ENCODE measurements around the gene PHEX. TPM values are rescaled to one million over a fixed set of nuclear protein-coding genes. Genes with fewer than 3 reads are reported as not detected.

The PHEX gene
- total and polyA plus RNA-seq, 4 donors = 0.55 to 1.2 (median 0.77) TPM

DNA sequence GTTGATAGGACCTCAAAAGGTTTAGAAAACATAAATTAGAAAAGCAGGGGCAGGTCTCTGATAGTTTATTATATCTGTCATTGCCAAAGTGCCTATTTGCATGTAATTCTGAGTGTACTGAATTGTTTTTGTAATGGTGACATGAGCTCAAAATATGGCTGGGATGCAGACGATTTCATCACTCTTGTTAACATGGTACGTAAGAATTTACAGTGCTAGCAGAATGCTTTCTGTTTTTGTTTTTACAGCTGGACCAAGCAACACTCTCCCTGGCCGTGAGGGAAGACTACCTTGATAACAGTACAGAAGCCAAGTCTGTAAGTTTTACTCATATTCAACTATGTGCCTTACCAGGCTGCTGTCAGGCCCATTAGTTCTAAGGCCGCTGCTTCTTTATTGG is 58.1 kb downstream of the PHEX start:
- H3K27ac ChIP-seq (ENCODE audit: low read depth, low read length) = no peak overlapping the region
- H3K9me3 ChIP-seq (ENCODE audit: control insufficient read depth, insufficient read depth, low read length) = no peaks in the 10 kb centered on the region
- no peak for DNase-seq (ENCODE audit: low read depth in 4 of 6, low spot score in 6 of 6)
- H3K4me1 ChIP-seq (ENCODE audit: control insufficient read depth, insufficient read depth, low read length) = no peaks in the 10 kb centered on the region
- 71% methylated on average over 1 of the region's 4 CpGs for WGBS (ENCODE audit: insufficient coverage)
- H3K27me3 ChIP-seq (ENCODE audit: control insufficient read depth, insufficient read depth, low read length) = peaks cover 4% of the 10 kb centered on the region
- H3K4me3 ChIP-seq (ENCODE audit: low read depth, low read length) = no peak overlapping the region
- no peaks in the 10 kb centered on the region for H3K36me3 ChIP-seq (ENCODE audit: control insufficient read depth, insufficient read depth, low read length)

DNA sequence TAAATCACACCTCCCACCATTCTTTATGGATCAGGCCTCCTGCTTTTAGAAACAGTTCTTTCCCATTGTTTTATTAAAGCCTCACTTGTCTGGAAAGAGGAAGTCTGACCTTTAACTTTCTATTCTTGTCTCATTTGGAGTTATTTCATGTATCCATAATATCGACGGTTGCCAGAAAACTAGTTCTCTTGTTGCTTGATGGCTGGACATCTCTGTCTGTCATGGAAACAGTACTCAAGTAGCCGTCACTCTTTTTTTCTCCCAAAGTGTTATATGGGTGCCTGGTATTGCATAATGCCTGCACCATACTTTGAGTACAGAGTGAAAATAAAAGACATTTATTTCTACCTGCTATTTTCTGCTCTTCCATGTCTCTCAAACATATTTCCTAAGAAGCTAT is 61.4 kb downstream of the PHEX start:
- WGBS (ENCODE audit: insufficient coverage) = no CpG with 5 or more reads among the region's 3 CpGs
- DNase-seq (ENCODE audit: low read depth in 4 of 6, low spot score in 6 of 6) = no peak
- no peaks in the 10 kb centered on the region for H3K9me3 ChIP-seq (ENCODE audit: control insufficient read depth, insufficient read depth, low read length)
- H3K4me3 ChIP-seq (ENCODE audit: low read depth, low read length) = no peak overlapping the region
- H3K36me3 ChIP-seq (ENCODE audit: control insufficient read depth, insufficient read depth, low read length) = no peaks in the 10 kb centered on the region
- H3K4me1 ChIP-seq (ENCODE audit: control insufficient read depth, insufficient read depth, low read length) = no peaks in the 10 kb centered on the region
- H3K27ac ChIP-seq (ENCODE audit: low read depth, low read length) = no peak overlapping the region
- peaks cover 2% of the 10 kb centered on the region for H3K27me3 ChIP-seq (ENCODE audit: control insufficient read depth, insufficient read depth, low read length)

DNA sequence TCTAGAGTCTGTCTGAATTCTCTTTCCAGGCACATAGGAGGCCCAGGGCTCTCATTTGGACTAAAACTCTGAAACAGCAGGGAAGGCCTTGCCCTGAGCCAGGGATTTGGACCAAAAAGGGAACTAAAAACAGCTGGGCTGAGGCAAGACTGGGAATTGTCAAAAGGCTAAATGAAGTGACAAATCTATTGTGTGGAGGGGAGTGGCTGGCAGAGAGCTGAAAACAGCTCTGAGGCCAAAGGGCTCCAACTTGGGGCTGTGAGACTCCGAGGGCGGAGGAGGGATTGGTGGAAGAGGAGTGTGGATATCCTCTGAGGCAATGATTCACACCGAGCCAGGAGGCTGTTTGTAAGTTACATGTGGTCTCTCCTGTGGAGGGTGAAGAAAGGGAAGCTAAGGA is 63.2 kb downstream of the PHEX start:
- Histone ChIP-seq H3K9me3 (ENCODE audit: control insufficient read depth, insufficient read depth, low read length) (no peaks in the 10 kb centered on the region), H3K27me3 (ENCODE audit: control insufficient read depth, insufficient read depth, low read length) (peaks cover 2% of the 10 kb centered on the region), H3K27ac (ENCODE audit: low read depth, low read length) (no peak overlapping the region), H3K4me3 (ENCODE audit: low read depth, low read length) (no peak overlapping the region), H3K4me1 (ENCODE audit: control insufficient read depth, insufficient read depth, low read length) (no peaks in the 10 kb centered on the region), H3K36me3 (ENCODE audit: control insufficient read depth, insufficient read depth, low read length) (no peaks in the 10 kb centered on the region)
- 30% methylated on average over 2 of the region's 3 CpGs for WGBS (ENCODE audit: insufficient coverage)
- peak in 1 of 6 donors; percentile 8 for DNase-seq (ENCODE audit: low read depth in 4 of 6, low spot score in 6 of 6)

DNA sequence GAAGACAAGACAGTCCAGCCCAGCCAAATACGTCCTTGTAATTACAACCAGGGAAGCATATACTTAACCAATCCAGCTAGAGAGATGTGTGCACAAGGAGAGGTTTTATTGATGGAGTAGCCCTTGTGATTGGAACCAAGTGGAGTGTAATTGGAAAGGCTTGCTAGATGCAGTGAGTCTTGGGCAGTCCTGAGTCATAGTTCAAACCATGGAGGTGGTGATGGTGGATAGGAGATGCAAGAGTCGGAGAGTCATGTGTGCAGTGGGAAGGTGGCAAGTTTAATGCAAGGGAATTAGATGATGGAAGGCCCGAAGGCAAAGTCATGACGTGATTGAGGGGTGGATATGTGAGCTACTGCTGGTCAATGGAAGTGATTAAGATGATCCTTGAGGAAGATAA is 63.7 kb downstream of the PHEX start:
- H3K27me3 ChIP-seq (ENCODE audit: control insufficient read depth, insufficient read depth, low read length) = peaks cover 2% of the 10 kb centered on the region
- no peak overlapping the region for H3K27ac ChIP-seq (ENCODE audit: low read depth, low read length)
- no peak overlapping the region for H3K4me3 ChIP-seq (ENCODE audit: low read depth, low read length)
- no peaks in the 10 kb centered on the region for H3K36me3 ChIP-seq (ENCODE audit: control insufficient read depth, insufficient read depth, low read length)
- no peaks in the 10 kb centered on the region for H3K9me3 ChIP-seq (ENCODE audit: control insufficient read depth, insufficient read depth, low read length)
- H3K4me1 ChIP-seq (ENCODE audit: control insufficient read depth, insufficient read depth, low read length) = no peaks in the 10 kb centered on the region
- no peak for DNase-seq (ENCODE audit: low read depth in 4 of 6, low spot score in 6 of 6)
- WGBS (ENCODE audit: insufficient coverage) = 77% methylated on average over 3 of the region's 4 CpGs

DNA sequence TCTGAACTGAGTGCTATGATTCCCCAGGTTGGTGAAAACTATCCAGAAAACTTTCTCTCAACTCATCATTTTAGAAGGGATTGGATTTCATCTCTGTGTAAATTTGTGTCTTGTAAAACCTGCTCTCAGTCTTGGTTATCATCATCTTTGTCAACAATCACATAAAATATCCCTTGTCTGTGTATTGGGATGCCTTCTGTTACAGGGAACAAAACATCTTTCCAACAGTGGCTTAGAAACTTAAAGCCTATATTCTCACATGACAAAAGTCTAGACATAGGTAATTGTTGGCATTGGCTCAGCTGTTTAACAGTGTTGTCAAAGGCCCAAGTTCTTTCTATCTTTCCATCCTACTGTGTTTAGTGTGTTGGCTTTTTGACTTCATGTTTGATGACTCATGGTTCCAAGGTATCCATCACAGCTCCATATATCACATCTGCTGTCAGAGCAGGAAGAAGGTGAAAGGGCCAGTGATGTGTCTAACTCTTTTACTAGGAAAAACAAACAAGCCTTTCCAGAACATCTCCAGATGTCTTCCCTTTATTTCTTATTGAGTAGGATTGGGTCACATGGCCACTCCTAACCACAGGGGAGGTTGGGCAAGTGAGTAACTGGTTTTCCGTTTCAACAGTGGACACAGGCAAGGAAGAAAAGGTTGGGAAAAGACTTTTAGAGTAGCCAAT is 65.0 kb downstream of the PHEX start:
- H3K4me1 ChIP-seq (ENCODE audit: control insufficient read depth, insufficient read depth, low read length) = no peaks in the 10 kb centered on the region
- no peaks in the 10 kb centered on the region for H3K9me3 ChIP-seq (ENCODE audit: control insufficient read depth, insufficient read depth, low read length)
- H3K36me3 ChIP-seq (ENCODE audit: control insufficient read depth, insufficient read depth, low read length) = no peaks in the 10 kb centered on the region
- H3K27ac ChIP-seq (ENCODE audit: low read depth, low read length) = no peak overlapping the region
- peaks cover 2% of the 10 kb centered on the region for H3K27me3 ChIP-seq (ENCODE audit: control insufficient read depth, insufficient read depth, low read length)
- no peak overlapping the region for H3K4me3 ChIP-seq (ENCODE audit: low read depth, low read length)
- DNase-seq (ENCODE audit: low read depth in 4 of 6, low spot score in 6 of 6) = no peak
- WGBS (ENCODE audit: insufficient coverage) = no CpG with 5 or more reads among the region's 1 CpG

DNA sequence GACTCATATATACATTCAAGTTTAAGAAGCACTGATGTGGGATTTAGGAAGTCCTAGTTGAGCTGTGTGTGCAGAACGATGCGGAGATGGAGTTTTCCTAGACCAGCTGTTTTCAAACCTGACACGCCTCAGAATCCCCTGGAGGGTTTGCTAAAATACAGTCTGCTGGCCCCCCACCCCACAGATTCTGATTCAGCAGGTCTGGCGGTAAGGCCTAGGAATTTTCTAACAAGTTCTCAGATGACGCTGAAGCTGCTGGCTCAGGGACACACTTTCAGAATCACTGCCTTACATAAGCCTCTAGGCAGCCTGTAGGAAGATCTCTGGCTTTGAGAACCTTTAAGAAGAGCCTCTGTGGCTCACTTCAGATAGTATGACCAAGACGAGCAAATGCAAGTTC is 73.1 kb downstream of the PHEX start:
- Histone ChIP-seq H3K27ac (ENCODE audit: low read depth, low read length) (no peak overlapping the region), H3K4me3 (ENCODE audit: low read depth, low read length) (no peak overlapping the region), H3K9me3 (ENCODE audit: control insufficient read depth, insufficient read depth, low read length) (no peaks in the 10 kb centered on the region), H3K36me3 (ENCODE audit: control insufficient read depth, insufficient read depth, low read length) (no peaks in the 10 kb centered on the region), H3K4me1 (ENCODE audit: control insufficient read depth, insufficient read depth, low read length) (no peaks in the 10 kb centered on the region), H3K27me3 (ENCODE audit: control insufficient read depth, insufficient read depth, low read length) (no peaks in the 10 kb centered on the region)
- no peak for DNase-seq (ENCODE audit: low read depth in 4 of 6, low spot score in 6 of 6)
- WGBS (ENCODE audit: insufficient coverage) = 69% methylated on average over 6 of the region's 6 CpGs

DNA sequence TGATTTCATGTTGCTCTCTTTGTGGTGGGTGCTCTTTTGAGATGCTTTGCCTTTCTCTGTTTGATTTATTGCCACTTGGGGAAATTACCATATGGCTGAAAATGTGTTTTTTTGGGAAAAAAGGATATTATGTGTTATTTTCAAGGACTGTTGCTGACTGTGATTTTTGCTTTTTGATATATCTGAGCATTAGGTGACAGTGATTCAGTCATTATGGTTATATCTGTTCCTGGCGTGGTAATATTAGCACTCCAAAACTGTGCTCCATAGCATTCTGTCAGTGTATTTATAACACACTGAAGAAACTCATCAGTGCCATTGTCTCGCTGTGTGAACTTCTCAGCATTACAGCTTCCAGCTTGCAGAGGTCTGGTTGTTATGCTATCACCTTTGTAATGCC is 73.8 kb downstream of the PHEX start:
- Histone ChIP-seq H3K4me1 (ENCODE audit: control insufficient read depth, insufficient read depth, low read length) (no peaks in the 10 kb centered on the region), H3K27ac (ENCODE audit: low read depth, low read length) (no peak overlapping the region), H3K27me3 (ENCODE audit: control insufficient read depth, insufficient read depth, low read length) (no peaks in the 10 kb centered on the region), H3K36me3 (ENCODE audit: control insufficient read depth, insufficient read depth, low read length) (no peaks in the 10 kb centered on the region), H3K9me3 (ENCODE audit: control insufficient read depth, insufficient read depth, low read length) (no peaks in the 10 kb centered on the region), H3K4me3 (ENCODE audit: low read depth, low read length) (no peak overlapping the region)
- DNase-seq (ENCODE audit: low read depth in 4 of 6, low spot score in 6 of 6) = peak in 1 of 6 donors; percentile 9
- WGBS (ENCODE audit: insufficient coverage) = 80% methylated on average over 1 of the region's 2 CpGs

DNA sequence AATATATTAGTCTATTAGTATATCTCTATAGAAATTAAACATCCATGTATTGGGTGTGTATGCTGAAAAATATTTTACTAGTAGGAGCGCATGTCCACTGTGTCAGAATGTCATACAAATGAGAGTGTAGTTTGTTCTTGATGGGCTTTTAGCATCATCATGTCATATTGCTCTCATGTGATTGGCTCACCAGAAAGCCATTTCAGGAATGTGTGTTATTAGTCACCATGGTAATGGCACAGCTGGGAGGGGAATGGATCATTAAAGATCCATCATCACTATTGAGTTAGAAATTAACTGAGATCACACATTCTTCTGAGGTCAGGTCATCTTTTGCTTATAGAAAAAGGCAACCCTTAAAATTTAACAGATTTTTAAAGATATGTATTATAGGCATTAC is 77.3 kb downstream of the PHEX start:
- peak in 1 of 6 donors; percentile 22 for DNase-seq (ENCODE audit: low read depth in 4 of 6, low spot score in 6 of 6)
- Histone ChIP-seq H3K4me1 (ENCODE audit: control insufficient read depth, insufficient read depth, low read length) (no peaks in the 10 kb centered on the region), H3K27ac (ENCODE audit: low read depth, low read length) (no peak overlapping the region), H3K36me3 (ENCODE audit: control insufficient read depth, insufficient read depth, low read length) (no peaks in the 10 kb centered on the region), H3K4me3 (ENCODE audit: low read depth, low read length) (no peak overlapping the region), H3K9me3 (ENCODE audit: control insufficient read depth, insufficient read depth, low read length) (no peaks in the 10 kb centered on the region), H3K27me3 (ENCODE audit: control insufficient read depth, insufficient read depth, low read length) (no peaks in the 10 kb centered on the region)
- WGBS (ENCODE audit: insufficient coverage) = no CpG with 5 or more reads among the region's 1 CpG

DNA sequence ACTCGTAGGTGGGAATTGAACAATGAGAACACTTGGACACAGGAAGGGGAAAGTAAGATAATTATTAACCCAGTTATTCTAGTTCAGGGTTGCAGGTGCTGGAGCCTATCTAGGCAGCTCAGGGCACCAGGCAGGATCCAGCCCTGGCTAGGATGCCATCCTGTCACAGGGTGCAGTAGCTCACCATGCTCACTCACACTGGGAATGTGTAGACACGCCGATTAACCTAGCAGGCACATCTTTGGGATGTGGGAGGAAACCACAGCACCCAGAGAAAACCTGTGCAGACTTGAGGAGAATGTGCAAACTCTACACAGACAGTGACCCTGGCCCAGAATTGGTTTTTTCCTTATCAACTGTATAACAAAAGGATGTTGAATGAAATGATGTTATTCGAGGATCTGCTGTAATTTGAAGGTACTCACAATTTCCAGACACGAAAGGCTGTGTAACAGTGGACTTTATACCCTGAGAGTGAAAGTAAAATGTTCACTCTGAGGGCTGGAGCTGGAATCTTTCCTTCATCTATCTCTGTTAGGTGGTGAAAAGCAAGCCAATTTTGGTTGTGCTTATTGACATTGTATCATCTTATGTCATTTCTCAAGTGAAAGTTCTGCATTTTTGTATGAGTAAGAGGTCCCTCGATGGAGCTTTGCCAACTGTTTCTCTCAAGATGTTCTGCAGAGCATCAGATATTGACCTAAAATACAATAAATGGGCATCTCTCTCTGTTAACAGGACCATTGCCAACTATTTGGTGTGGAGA is 78.8 kb downstream of the PHEX start:
- Histone ChIP-seq H3K27me3 (ENCODE audit: control insufficient read depth, insufficient read depth, low read length) (no peaks in the 10 kb centered on the region), H3K27ac (ENCODE audit: low read depth, low read length) (no peak overlapping the region), H3K4me3 (ENCODE audit: low read depth, low read length) (no peak overlapping the region), H3K4me1 (ENCODE audit: control insufficient read depth, insufficient read depth, low read length) (no peaks in the 10 kb centered on the region), H3K9me3 (ENCODE audit: control insufficient read depth, insufficient read depth, low read length) (no peaks in the 10 kb centered on the region), H3K36me3 (ENCODE audit: control insufficient read depth, insufficient read depth, low read length) (no peaks in the 10 kb centered on the region)
- DNase-seq (ENCODE audit: low read depth in 4 of 6, low spot score in 6 of 6) = peak in 1 of 6 donors; percentile 20
- WGBS (ENCODE audit: insufficient coverage) = 58% methylated on average over 4 of the region's 6 CpGs

Measured in spinal cord (tissue), 10 donors.